GM12874 (cell line): Measurements from ENCODE around the gene EDNRA.

Experiments
- CTCF ChIP-seq: IDR thresholded peaks from 2 replicates; pipeline ENCODE4 v1.5.1; 2011; ENCODE audit warnings: low read depth, mild to moderate bottlenecking, control low read depth, low read length, moderate library complexity; ENCODE audit not compliant: insufficient read depth

EDNRA gene

DNA sequence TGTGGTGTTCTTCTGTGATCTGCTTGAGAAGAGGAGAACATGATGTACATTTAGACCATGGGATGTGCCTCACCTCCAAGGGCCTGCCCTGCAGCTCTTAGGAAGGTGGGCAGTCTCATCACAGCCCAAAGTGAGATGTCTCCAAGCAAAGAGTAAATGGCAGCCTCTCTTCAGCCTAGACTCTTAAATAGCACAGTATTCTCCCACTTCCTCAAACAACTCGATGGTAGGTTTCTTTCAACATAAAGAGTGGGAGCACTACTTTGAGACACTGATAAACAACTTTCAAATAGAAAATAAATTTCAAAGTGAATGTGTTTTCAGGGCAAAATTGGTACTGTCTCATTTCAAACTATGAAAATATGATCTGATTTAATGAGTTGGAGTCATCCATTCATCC is 35.2 kb downstream of the EDNRA start:
- no peak for TF ChIP-seq CTCF

DNA sequence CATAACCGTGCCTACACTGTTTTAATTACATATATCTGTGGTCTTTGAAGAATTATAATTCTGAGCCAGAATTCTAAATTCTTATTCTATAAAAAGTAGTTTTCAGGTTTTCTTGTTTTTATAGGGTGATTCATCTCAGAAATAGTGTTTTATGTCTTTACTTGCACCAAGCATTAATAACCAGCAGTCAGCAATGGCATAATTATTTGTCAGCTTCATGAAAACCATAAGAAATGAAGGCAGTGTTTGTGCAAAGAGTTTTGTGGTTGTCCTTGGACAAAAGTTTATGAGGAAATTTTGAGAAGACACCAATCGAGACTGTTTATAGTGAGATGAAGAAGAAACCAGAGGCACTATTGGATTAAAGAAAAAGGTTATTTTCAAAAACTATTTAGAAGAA is 37.2 kb downstream of the EDNRA start:
- TF ChIP-seq CTCF: no peak

- TF ChIP-seq CTCF: peak; percentile 84
These were observed 38.2 kb downstream of the EDNRA start for GRCh38 chr4:147518846-147519767.

GRCh38 chr4:147524601-147525000 is 43.7 kb downstream of the EDNRA start:
- no peak for TF ChIP-seq CTCF

GRCh38 chr4:147525494-147526271 is 44.8 kb downstream of the EDNRA start:
- TF ChIP-seq CTCF: no peak

DNA sequence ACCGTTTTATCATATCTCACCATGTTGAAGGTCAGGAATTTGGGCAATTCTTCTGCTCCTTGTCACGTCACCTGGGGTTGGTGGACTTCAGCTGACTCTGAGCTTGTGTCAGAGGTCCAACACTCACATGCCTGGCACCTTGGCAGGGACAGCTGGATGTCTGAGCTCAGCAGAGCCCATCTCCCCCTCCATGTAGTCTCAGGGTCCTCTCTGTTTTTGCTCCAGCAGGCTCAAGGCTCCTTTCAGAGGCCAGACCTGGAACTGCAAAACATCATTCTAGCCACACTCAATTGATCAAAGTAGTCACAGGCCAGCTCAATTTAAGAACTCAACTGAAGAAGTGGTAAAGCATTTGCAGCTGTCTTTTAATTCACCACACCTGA is 45.4 kb downstream of the EDNRA start:
- 0 out of 2 replicates have a peak, but pooled peaks have one; percentile 15 for TF ChIP-seq CTCF

DNA sequence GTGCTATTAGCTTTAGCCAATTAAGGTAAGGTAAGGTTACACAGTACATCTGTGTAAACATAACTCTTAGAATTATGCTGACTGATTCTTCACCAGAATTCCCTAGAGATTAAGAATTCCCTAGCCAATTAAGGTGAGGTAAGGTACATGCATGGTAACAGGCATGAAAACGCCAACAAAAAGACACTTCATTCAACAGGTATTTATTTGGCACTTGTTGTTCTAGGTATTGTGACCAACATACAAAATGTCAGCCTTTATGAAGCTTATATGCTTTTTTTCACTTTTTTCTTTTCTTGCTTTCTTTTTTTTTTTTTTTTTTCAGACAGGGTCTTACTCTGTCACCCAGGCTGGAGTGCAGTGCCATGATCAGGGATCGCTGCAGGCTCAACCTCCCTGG is 47.2 kb downstream of the EDNRA start:
- no peak for TF ChIP-seq CTCF
